Smooth muscle cell of the brain vasculature (primary cell): ENCODE measurements around the gene PRKCZ.

Experiments
- DNase-seq: peaks from one replicate; pipeline ENCODE4 v3.0.0-alpha.2; 2012; ENCODE audit warnings: low read depth, low spot score

Gene PRKCZ

DNA sequence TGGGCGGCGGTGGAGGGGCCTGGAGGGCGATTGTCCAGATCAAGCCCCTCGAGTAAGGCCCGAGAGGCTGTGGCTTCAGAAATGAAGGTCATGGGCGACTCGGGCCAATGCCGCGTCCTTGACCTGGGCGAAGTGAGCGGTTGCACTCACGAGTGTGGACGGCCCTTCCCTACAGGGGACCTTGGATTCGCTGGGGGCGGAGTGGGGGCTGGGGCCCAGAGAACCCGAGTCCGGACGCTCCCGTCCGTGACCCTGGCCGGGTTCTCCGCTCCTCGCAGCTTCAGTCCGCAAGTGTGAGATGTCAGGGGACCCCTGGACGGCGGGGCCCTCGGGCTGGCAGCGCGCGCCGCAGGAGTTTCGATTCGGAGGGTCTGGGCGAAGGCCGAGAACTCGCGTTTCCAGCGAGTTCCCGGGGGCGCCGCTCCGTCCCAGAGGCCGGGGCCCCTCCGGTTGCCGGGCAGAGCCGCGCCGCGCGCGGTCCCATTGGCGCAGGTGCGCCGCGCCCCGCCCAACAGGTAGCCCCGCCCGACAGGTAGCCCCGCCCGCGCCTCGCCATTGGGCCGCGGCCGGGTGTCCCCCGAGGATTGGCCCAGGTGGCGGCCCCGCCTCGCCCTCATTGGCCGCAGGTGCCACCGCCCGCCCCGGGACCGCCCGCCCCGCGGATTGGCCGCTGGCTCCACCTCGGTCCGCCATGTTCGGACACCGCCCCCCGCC lies at the start of gene PRKCZ:
Gene PRKCZ, plus strand, starts transcription at position 694 of the 714 bp plus-strand sequence. CDS start 220 bp downstream, outside the sequence.
- no peak for DNase-seq

DNA sequence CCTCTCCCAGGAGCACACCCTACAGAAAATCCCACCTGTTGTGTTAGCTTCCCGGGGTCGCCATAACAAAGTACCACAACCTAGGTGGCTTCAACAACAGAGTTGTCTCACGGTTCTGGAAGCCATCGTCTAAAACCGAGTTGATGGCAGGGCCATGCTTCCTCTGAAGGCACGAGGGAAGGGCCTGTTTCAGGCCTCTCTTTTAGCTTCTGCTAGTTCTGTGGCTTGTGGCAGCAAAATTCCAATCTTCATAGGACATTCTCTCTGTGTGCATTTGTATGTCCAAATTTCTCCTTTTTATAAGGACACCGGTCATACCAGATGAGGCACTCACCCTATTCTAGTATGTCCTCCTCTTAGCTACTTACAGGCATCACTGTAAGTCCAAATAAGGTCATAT lies 49.8 kb upstream of the PRKCZ start:
- DNase-seq = no peak

DNA sequence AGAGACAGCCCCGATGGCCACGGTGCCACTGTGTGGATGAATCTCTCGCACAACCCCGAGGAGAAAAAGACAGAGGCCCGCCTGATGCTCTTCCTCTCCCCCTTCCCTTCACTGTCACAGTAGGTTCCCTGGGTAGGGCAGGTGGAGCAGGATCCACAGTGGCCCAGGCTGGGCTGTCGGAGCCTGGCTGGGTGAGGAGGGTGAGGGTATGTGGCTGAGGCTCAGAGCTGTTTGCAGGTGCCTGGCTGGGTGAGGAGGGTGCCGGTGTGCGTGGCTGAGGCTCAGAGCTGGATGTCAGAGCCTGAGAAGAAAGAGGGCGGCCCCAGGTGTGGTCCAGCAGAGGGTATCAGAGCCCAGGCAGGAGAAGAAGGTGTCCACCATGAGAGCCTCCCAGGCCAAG lies 49.4 kb upstream of the PRKCZ start:
- no peak for DNase-seq

DNA sequence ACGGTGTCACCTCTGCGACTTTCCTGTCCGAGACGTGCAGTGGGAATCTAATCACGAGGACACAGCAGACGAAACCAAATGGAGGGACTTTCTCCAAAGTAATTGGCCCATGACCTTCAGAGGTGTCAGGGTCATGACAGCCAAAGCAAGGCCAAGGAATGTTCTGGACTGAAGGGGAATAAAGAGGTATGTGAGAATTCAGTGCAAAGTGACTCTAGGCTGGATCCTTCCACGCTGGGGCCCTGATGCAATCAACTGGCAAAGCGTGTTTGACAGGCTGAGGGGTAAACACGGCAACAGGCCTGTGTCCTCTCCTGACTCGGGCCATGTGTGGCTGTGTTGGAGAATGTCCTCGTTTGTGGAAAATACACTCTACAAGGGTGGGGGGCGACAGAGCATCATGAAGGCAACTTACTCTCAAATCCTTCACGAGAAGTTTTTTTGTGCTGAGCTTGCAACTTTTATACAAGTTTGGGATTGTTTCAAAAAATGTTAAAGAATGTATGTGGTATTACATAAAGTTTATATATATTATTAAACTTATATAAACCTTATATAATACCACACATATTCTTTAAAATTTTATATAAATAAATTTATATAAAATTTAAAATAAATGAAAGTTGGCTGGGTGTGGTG lies 48.3 kb upstream of the PRKCZ start:
- no peak for DNase-seq

DNA sequence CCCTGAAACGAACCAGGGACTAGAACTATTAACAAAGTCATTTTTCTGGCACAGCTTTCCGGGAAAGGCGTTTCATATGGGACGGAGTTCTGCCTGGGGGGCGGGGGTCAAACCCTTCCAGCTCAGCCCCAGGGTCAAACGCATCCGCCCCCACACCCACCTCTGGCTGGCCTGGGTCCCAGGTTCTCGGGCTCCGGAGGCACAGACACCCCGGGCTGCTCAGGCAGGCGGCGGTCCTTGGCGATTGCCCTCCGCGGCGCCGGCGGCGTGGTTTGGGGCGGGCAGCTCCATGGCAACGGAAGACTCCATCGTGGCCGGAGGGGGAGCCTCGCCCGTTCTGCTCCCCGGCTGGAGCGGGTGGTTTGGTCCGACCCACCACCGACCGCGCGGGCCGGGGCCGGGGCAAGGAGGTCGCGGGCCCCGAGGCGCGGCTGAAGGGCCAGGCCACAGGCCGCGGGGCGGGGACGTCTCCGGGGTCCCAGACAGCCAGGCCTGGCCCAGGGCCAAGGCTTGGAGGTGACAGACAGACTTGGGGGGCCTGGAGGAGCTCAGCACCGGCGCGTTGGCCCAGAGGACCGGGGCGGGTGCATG lies 46.6 kb upstream of the PRKCZ start, which contains the start of gene CFAP74:
Gene CFAP74, minus strand, starts transcription at position 246 of the 591 bp plus-strand sequence. CDS start 12,830 bp downstream, outside the sequence.
- DNase-seq = no peak

DNA sequence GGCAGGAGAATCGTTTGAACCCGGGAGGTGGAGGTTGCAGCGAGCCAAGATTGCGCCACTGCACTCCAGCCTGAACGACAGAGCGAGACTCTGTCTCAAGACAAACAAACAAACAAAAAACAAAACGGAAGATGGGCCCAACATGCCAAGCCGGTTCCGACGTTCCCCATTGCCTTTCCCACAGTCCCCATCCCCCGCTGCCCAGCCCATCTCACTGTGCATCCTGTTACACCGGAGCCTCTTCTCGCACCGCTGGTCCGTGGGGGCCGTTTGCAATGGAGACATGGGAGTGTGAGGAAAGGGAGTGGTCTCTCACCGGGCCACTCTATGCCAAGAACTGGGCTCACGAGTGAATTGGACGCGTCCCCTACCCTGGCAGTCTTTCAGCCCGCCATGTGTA lies 45.4 kb upstream of the PRKCZ start:
- DNase-seq = no peak

DNA sequence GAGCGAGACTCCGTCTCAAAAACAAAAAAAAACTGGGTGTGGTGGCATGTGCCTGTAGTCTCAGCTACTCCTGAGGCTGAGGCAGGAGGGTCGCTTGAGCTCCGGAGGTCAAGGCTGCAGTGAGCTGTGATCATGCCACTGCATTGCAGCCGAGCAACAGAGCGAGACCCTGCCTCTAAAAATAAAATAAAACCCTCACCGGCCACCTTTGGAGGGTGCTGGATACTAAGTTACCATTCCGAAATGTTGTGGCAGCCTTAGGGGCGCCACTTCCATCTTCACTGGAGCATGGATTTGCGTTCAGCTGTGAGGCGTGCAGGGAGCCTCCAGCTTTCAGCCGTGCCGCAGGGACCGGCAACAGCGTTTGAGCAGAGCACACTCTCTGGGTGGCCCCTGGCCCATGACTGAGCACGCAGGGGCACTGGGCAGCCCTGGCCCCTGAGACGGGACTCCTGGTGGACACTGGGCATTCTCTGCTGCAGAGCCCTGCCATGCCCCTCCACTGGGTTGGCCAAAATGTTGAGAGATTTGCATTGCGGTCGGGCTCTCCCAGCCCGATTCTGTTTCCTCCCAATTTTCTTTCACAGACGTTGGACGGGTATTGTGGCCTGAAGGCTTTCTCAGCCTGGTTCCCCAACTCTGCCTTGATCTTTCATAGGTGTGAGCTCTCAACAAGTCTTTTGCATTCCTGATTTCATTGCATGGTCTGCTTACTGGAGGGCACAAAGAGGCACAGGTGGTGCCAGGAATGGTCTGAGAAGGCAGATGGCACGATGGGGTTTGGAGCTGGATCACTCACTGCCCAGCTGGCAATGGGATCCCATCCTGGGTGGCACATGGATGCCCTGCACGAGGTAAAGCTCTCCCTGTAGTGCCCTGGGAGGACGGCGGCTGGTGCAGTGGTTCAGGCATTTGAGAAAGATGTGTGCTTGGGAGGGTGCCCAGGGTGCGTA lies 40.8 kb upstream of the PRKCZ start:
- DNase-seq = no peak

DNA sequence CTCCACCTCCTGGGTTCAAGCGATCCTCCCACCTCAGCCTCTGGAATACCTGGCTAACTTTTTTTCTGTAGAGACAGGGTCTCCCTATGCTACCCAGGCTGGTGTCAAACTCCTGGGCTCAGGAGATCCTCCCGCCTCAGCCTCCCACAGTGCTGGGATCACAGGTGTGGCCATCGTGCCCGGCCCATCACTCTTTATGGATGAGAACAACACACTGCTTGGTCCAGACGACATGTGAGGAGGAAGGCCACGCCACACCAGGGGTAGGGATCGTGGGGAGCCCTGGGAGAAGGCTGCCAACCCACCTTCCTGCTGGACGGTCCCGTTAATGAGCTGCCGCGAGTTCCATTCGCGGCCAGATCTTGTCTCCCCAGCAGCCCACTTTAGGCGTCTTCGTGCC lies 36.0 kb upstream of the PRKCZ start:
- no peak for DNase-seq

DNA sequence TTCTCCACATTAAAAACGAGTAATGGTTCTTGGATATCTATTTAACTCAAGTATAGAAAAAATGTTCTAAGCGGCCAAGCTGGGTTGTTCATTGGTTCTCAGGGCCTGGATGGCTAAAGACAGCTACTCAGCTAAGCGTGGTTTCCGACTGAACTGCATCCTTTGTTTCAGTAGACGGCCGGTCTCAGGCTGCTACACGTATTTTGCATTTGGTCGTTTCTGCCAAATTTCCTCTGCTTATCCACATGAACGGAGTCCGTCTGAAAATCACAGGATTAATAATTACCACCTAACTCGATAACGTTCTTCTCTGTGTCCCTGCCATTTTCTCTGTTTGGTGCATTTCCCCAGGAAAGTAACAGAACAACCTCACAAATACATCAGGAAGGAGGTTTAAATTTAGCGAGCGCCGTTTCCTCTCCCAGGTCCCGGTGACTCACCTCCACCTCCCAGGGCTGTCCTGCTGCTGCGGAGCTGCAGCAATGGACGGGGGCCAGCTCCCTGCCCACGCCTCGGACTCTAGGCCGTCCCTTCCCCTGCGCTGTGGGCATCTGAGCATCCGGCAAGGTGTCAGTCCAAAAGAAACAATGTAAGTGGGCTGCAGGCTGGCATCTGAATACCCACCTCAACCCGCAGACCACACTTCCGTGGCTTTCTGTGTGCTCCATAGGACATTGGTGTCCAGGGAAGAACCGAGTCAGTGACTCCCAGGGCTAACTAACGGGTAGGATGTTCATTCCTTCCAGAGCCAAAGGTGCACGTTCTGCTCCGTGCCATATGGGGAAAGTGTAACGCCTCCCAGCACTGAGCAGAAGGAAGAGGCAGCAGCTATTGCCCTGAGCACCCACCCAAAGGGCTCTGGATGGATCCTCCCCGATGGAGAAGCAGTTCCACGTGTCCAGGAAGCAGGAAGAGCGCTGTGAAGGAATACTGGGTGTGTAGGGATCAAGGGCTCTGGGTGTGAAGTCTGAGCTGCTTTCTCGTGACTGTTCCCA lies 35.2 kb upstream of the PRKCZ start:
- no peak for DNase-seq

DNA sequence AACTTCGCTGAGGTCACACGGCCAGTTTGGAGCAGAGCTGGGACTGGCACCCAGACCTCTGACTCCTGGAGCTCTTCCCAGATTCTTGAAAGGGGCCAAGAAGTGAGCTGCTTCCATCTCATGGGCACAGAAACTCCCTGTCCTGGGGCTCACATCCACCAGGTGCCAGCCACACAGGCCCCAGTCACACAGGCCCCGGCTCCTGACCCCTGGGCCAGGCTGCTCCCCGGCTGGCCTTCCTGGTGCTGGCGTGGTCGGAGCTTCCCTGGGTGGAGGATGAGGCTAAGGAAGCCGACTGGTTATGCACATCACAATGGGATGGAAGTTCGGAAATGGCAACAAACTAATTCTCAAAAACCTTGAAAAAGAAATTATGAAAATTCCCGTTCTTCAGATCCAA lies 34.1 kb upstream of the PRKCZ start:
- DNase-seq = no peak

DNA sequence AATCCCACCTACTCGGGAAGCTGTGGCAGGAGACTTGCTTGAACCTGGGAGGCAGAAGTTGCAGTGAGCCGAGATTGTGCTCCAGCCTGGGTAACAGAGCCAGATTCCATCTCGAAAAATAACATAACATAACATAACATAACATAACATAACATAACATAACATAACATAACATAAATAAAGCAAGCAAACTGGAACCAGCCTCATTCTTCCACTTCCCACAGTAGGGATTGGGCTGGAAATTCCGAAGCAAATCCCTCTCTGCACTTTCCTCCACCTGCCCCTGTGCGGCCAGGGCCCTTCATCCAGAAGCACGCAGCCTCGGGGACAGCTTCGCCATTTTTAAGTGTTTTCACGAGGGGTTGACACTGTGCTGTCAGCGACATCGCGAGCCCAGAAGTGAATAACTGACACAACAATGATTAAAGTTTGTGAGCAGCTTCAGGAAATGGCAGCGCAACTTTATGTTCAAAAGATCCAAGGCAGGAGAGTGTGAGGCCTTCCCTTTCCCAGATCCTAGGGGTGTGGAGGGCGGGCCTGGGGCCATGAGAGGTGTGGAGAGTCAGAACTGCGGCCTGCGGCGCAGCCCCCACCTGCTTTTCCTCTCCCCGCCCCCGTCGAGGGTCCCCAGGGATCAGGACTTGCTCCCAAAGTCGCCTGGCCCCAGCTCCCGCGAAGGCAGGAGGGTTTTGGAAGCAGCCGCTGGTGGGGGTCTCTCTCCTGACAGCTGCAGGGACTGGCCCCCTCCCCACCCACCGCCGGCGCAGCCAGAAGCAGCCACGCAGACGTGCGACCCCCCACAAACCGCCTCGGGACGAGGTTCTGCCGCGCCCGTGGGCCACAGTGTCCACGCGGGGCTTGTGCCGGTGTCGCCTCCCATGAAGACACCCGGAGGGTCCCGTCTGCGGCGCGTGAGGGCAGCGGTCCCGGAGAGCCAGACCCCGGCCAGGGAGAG lies 31.7 kb upstream of the PRKCZ start:
- no peak for DNase-seq

DNA sequence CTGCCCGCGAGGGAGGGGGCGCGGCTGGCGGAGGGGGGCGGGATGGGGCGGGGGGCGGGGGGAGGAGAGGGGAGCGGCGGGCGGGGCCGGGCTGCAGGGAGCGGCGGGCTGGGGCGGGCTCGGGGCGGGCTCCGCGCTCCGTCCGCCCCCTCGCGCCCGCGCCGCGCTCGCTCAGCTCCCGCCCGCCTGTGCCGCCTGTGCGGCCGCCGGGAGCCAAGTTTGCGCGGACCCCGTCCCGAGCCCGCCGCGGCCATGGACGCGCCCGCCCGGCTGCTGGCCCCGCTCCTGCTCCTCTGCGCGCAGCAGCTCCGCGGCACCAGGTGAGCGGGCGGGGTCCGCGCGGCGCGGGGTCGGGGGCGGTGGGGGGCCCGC lies 31.1 kb upstream of the PRKCZ start, which contains the start of gene GABRD:
Gene GABRD, plus strand, starts transcription at position 174 of the 372 bp plus-strand sequence. Its CDS starts 79 bp downstream, at position 253.
- no peak for DNase-seq

DNA sequence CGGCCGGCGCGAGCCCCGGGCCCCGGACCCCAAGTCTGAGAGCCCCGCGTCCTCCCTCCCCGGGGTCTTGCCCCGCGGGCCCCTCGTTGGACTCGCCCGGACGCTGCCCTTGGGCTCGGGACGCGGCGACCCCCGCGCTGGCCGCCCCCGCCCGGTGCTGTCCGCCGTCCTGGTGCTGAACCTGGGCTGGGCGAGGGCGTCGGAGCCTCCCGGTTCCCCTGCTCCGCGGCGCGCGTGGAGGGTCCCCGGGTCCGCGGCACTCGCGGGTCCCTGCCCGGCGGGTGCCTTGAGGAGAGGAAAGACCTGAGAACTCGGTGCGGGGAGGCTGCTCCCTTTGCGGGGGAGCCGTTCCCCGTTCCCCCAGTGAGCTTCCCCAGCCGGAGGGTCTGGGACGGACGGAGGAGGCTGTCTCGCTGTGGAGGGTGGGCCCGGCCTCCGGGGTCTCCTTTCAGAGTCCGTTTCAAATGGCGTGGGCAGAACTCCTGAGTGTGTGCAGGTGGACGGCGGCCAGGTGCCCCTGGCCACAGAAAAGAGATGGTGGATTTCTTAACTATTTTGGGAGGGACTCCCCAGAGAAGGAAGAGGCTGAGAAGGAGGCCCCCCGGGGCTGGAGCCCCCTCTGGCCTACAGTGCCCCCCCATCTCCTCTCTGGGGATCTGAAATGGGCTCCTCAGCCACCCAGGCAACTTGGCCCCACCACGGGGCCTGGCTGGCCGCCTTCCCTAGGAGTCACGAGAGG lies 30.5 kb upstream of the PRKCZ start:
- DNase-seq = no peak

DNA sequence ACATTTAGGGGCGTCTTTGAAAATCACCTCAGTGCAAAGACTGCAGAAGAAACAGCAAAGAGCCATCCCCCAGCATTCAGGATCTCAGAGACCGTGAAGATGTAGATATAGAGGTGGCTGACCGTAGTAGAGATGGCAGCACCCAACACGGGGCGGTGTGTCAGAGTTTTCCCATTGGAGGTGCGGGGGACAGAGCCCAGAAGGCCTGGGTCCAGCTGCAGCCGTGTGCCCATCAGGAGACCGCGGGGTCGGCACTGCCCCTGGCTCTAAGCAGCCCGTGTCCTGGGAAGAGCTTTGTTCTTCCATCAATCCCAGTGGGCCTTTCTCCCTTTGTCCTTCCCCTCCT lies 29.9 kb upstream of the PRKCZ start:
- no peak for DNase-seq

DNA sequence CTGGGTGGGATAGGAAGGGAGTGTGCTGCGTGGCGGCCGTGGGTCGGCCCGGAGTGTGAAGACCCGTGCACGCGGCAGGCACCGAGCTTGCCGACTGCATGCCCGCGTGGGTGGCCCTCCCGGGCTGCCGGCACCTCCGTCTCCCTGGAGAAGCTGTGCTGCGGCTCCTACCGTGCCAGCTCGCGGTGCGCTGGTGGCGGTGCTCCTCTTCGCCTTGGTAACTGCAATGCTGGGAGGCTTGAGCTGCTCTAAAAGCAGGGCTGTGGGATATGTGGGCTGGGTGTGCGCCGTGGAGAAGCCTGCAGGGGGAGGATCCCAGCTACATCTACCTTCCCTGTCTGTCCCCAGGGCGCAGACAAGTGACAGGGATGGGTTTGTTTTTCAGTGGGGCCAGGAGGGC lies 28.7 kb upstream of the PRKCZ start:
- no peak for DNase-seq

DNA sequence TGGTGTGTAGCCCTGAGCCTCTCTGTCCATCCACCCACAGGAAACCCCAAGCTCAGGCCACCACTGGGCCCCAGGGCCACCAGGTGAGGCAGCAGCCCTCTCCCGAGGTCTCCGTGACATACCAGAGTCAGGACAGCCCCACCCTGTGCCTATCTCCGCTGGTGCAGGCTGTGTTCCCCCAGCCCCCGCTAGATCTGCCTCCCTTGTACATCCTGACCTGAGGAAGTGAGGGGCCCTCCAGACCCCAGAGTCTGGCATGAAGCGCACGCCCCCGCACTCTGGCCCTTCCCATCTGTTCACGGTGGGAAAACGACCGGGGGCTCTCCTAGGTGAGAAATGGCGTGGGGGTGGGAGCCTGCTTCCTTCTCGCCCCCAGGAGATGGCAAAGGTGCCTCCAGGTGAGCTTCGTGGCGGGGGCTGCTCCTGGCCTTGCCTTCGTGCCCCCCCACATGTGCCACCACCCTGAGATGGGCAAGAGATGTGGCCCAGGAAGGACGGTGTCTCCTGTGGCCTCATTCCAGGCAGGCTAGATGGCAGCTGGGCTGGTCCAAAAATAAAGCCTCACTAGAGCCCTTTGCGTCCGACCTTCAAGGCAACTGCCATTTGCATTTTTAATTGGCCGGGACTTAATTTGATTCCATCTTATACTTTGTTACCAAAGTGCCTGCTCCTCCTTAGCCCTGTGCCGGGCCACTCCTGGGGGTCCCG lies 28.0 kb upstream of the PRKCZ start:
- no peak for DNase-seq

DNA sequence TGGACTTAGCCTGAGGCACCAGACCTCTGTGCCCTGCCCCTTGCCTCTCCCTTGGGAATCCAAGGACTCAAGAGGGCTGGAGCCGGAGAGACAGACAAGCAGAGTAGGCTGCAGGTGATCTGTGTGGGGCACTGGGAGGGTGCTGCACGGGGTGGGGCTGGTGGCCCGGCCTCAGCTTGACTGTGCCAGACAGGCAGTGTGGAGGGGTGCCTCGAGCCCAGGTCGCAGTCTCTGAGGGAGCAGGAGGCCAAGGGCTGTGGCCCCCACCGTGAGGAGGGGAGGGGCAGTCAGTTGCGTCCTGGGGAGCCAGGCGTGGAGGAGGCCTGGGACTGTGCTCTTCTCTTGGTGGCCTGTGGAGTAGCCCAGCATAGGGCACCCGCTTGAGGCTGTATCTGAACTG lies 27.0 kb upstream of the PRKCZ start:
- DNase-seq = no peak

DNA sequence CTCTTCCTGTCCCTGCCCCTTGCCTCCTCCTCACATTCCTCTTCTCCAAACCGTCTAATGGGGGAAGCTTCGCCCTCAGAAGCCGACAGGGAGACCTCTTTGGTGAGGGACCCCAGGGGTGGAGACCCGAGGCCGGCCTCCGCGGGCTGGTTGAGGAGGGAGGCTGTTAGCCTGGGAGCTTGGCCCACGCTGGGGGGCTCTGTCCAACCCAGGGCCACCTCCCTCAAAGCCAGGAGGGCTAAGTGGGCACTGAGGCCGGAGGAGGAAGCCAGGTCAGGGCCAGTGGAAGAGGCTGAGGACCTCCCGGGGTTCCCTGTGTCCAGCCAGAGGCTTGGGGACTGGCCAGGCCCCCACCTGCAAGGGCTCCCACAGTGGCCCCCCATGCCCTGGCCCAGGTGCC lies 25.8 kb upstream of the PRKCZ start:
- DNase-seq = no peak
